Vagina (tissue), 2 donors: ENCODE results near the gene GIPC3. TPM values are rescaled to one million over a fixed set of nuclear protein-coding genes. Genes with fewer than 3 reads are reported as not detected.

Experiments used
- DNase-seq, 2 donors: peaks; one replicate each; pipeline ENCODE4 v3.0.0-alpha.2; 2017; ENCODE audit errors: extremely low spot score in 2 of 2
- H3K27ac ChIP-seq: fragments of 200-600 bp; sonication (generic); one replicate; pipeline ENCODE4 v1.5.1; 2019
- H3K27me3 ChIP-seq: fragments of 200-600 bp; sonication (generic); one replicate; pipeline ENCODE4 v1.5.1; 2019
- H3K36me3 ChIP-seq, 2 donors: fragments of 200-600 bp; sonication (generic); one replicate each; pipeline ENCODE4 v1.5.1; 2017 to 2019
- H3K4me1 ChIP-seq: fragments of 200-600 bp; sonication (generic); one replicate; pipeline ENCODE4 v1.5.1; 2019
- H3K4me3 ChIP-seq, 2 donors: fragments of 200-600 bp; sonication (generic); 1 replicate in 1 of 2; 2 replicates in 1 of 2; pipeline ENCODE4 v1.5.1; 2016 to 2019
- H3K9me3 ChIP-seq: fragments of 200-600 bp; sonication (generic); one replicate; pipeline ENCODE4 v1.5.1; 2019
- POLR2A ChIP-seq, 2 donors: fragments of 450-650 bp; IDR thresholded peaks; one replicate each; pipeline ENCODE4 v1.6.1; 2017; ENCODE audit warnings: antibody characterized with exemption in 2 of 2, mild to moderate bottlenecking in 2 of 2, moderate library complexity in 2 of 2
- POLR2AphosphoS5 ChIP-seq, 2 donors: sonication (generic); formaldehyde crosslinking; IDR thresholded peaks; one replicate each; pipeline ENCODE4 v1.9.0; 2017; ENCODE audit warnings: antibody characterized with exemption in 2 of 2, mild to moderate bottlenecking in 2 of 2, low read depth in 1 of 2; ENCODE audit not compliant: insufficient read depth in 1 of 2
- intact Hi-C: fragments of 100-400 bp; cut with DNase I; formaldehyde crosslinking; loops from one replicate; pipeline ENCODE4 v1.15.1; 2023
- small RNA-seq: library from RNA; depleted of rRNA; stranded (forward); fragments of <200 nt; gene quantifications from one replicate; pipeline ENCODE3, GENCODE V24; 2016
- total RNA-seq: library from RNA; depleted of rRNA; stranded (reverse); fragments of >200 nt; gene quantifications from one replicate; pipeline ENCODE4 v1.2.3, GENCODE V29; 2016
- TF ChIP-seq, protein P1 (sequence below), 3 experiments: fragments of 450-650 bp in 2 of 3; fragments of 200-600 bp in 1 of 3; sonication (generic) in 1 of 3; IDR thresholded peaks; one replicate each; pipeline ENCODE4 v1.5.1; 2017 to 2019; ENCODE audit warnings: antibody characterized with exemption in 3 of 3, mild to moderate bottlenecking in 2 of 3, moderate library complexity in 2 of 3

Gene GIPC3
- total RNA-seq, 1 donor from 2014 or later: 0.25 TPM

GRCh38 chr19:3641515-3642269 lies 56.4 kb downstream of the GIPC3 start:
- no peaks in the 10 kb centered on the region for H3K27me3 ChIP-seq
- no peaks in the 10 kb centered on the region for H3K4me1 ChIP-seq
- no peaks in the 10 kb centered on the region for H3K9me3 ChIP-seq
- no peak overlapping the region for H3K27ac ChIP-seq
- intact Hi-C loops: no loop called here
- no peak overlapping the region for H3K4me3 ChIP-seq
- TF ChIP-seq POLR2AphosphoS5 (IDR thresholded peaks at IDR 0.05; ENCODE audit: insufficient read depth in 1 of 2, low read depth in 1 of 2): no peak
- TF ChIP-seq, protein P1, sequence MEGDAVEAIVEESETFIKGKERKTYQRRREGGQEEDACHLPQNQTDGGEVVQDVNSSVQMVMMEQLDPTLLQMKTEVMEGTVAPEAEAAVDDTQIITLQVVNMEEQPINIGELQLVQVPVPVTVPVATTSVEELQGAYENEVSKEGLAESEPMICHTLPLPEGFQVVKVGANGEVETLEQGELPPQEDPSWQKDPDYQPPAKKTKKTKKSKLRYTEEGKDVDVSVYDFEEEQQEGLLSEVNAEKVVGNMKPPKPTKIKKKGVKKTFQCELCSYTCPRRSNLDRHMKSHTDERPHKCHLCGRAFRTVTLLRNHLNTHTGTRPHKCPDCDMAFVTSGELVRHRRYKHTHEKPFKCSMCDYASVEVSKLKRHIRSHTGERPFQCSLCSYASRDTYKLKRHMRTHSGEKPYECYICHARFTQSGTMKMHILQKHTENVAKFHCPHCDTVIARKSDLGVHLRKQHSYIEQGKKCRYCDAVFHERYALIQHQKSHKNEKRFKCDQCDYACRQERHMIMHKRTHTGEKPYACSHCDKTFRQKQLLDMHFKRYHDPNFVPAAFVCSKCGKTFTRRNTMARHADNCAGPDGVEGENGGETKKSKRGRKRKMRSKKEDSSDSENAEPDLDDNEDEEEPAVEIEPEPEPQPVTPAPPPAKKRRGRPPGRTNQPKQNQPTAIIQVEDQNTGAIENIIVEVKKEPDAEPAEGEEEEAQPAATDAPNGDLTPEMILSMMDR (IDR thresholded peaks at IDR 0.05): no peak
- TF ChIP-seq POLR2A (IDR thresholded peaks at IDR 0.05): no peak
- peaks cover 0 to 59% of the 10 kb centered on the region in 2 donors for H3K36me3 ChIP-seq
- no peak for DNase-seq

DNA sequence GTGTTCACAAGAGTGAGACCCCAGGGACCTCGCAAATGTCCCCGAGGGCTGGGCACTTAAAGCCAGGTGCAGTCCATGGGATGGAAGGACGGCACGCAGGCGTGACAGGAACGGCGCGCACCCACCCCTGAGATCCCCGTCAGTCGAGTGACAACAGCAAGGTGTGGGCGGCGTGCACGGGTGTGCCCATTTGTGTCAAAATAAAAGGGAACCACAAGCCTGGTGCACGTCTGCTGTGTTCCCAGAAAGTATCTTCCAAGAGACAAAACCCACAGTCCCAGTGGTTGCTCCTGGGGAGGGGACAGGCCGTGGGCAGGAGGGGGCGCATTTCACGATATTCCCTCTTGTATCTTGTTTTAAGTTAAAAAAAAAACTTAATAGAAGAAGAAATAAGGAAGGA lies 57.0 kb downstream of the GIPC3 start:
- H3K27ac ChIP-seq: no peak overlapping the region
- intact Hi-C loops: no loop called here
- H3K4me3 ChIP-seq: no peak overlapping the region
- no peaks in the 10 kb centered on the region for H3K9me3 ChIP-seq
- no peak for DNase-seq
- H3K4me1 ChIP-seq: no peaks in the 10 kb centered on the region
- H3K36me3 ChIP-seq: peaks cover 0 to 53% of the 10 kb centered on the region in 2 donors
- TF ChIP-seq POLR2A (IDR thresholded peaks at IDR 0.05) (no peak), POLR2AphosphoS5 (IDR thresholded peaks at IDR 0.05; ENCODE audit: insufficient read depth in 1 of 2, low read depth in 1 of 2) (no peak)
- TF ChIP-seq, protein P1 (IDR thresholded peaks at IDR 0.05): no peak
- no peaks in the 10 kb centered on the region for H3K27me3 ChIP-seq

Small RNA genes lying within 50 kb of the gene (small RNA-seq; reads per million reads assigned to genes)
- not detected for gene AC005786.1

Other genes with a start within 250 kb of the GIPC3 start
- 142 TPM for gene NFIC, start 218.9 kb upstream of the GIPC3 start, total RNA-seq
- gene SMIM24, start 105.0 kb upstream of the GIPC3 start, total RNA-seq: not detected
- not detected for gene SMIM44, start 102.0 kb upstream of the GIPC3 start, total RNA-seq
- 15.0 TPM for gene DOHH, start 84.8 kb upstream of the GIPC3 start, total RNA-seq
- 29.2 TPM for gene FZR1, start 79.2 kb upstream of the GIPC3 start, total RNA-seq
- not detected for gene TEKTIP1, start 46.3 kb upstream of the GIPC3 start, total RNA-seq
- 48.4 TPM for gene MFSD12, start 27.9 kb upstream of the GIPC3 start, total RNA-seq
- 92.8 TPM for gene HMG20B, start 12.5 kb upstream of the GIPC3 start, total RNA-seq
- 1.7 TPM for gene TBXA2R, start 21.4 kb downstream of the GIPC3 start, total RNA-seq
- gene CACTIN, start 41.3 kb downstream of the GIPC3 start, total RNA-seq: 36.3 TPM
- gene PIP5K1C, start 115.0 kb downstream of the GIPC3 start, total RNA-seq: 24.1 TPM
- gene TJP3, start 122.9 kb downstream of the GIPC3 start, total RNA-seq: 17.7 TPM
- gene APBA3, start 176.2 kb downstream of the GIPC3 start, total RNA-seq: 46.2 TPM
- gene MRPL54, start 177.2 kb downstream of the GIPC3 start, total RNA-seq: 30.4 TPM
- gene RAX2, start 186.8 kb downstream of the GIPC3 start, total RNA-seq: not detected
- gene MATK, start 200.9 kb downstream of the GIPC3 start, total RNA-seq: 1.2 TPM